HG02763 (cell line): ENCODE measurements around the gene ELMOD3.
"Not testable (repeated sequence)": the region's sequence is repeated elsewhere in the genome, so short reads cannot be mapped to it uniquely, and the experiment has no call there.

ENCODE experiments used
- ATAC-seq: cut with Tn5 transposase; IDR thresholded peaks from one replicate; pipeline ENCODE4 v1.9.1; 2021; ENCODE audit warnings: mild to moderate bottlenecking, moderate library complexity; ENCODE audit not compliant: unreplicated experiment

The ELMOD3 gene

GRCh38 chr2:85371045-85371444, 16.5 kb downstream of the ELMOD3 start:
- ATAC-seq, result no peak

GRCh38 chr2:85376291-85377065, 21.9 kb downstream of the ELMOD3 start:
- no peak for ATAC-seq

- no peak for ATAC-seq
These were observed 22.5 kb downstream of the ELMOD3 start for GRCh38 chr2:85377083-85377482.

DNA sequence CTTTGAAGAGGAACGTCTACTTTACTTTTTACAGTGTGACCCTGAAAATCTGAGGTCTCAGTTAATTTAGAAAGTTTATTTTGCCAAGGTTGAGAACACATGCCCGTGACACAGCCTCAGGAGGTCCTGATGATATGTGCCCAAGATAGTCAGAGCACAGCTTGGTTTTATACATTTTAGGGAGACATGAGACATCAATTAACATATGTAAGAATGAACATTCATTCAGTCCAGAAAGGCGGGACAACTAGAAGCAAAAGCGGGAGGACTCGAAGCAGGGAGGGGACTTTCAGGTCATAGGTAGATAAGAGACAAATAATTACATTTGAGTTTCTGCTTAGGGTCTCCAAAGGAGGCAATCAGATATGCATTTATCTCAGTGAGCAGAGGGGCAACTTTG, 23.7 kb downstream of the ELMOD3 start:
- no peak for ATAC-seq

DNA sequence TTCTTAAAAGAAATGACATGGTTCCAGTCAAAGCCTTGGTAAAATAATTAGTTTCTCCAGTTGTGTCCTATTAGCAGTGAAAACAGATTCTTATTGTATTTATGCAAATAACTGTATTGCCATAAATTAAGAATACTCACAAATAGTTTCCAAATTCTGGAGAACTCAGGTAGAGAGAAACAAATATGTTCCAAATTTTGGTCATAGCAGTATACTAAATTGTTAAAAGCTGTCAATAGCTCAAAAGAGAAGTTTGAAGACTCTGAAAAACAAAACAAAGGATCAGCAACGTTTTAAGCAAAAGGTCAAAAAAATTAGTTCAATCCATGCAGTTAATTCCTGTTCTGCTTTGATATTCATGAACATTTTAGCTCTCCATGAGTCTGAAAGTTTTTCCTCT, 25.5 kb downstream of the ELMOD3 start:
- ATAC-seq, result no peak

DNA sequence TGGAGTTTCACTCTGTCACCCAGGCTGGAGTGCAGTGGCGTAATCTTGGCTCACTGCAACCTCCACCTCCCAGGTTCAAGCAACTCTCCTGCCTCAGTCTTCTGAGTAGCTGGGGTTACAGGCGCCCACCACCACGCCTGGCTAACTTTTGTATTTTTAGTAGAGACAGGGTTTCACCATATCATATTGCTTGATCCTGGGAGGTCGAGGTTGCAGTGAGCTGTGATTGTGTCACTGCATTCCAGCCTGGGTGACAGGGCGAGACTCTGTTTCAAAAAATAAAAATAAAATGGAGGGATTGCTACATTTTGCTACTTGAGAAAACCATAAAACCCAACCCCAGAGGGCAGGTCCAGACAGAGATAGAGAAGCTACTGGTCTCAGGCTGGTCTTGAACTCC, 28.6 kb downstream of the ELMOD3 start:
- ATAC-seq, result not testable (repeated sequence)

- ATAC-seq, result no peak
These were observed 29.3 kb downstream of the ELMOD3 start for GRCh38 chr2:85383850-85384249.

GRCh38 chr2:85385746-85386145, 31.2 kb downstream of the ELMOD3 start:
- ATAC-seq, result no peak

DNA sequence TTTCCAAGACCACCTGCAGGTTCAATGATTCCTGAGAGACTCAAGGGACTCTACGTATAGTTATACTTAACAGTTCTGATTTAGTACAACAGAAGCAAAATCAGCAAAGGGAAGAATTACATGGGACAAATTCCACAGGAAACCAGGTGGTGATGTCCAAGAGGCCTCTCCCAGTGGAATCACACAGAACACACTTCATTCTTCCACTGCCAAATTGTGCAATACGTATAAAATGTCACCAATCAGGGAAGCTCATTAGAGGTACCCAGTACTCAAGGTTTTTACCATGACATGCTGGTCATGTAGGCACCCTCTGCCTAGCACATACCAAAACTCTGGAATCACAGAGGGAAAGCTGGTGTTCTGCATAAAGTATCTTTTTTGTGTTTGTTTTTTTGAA, 33.2 kb downstream of the ELMOD3 start:
- no peak for ATAC-seq

DNA sequence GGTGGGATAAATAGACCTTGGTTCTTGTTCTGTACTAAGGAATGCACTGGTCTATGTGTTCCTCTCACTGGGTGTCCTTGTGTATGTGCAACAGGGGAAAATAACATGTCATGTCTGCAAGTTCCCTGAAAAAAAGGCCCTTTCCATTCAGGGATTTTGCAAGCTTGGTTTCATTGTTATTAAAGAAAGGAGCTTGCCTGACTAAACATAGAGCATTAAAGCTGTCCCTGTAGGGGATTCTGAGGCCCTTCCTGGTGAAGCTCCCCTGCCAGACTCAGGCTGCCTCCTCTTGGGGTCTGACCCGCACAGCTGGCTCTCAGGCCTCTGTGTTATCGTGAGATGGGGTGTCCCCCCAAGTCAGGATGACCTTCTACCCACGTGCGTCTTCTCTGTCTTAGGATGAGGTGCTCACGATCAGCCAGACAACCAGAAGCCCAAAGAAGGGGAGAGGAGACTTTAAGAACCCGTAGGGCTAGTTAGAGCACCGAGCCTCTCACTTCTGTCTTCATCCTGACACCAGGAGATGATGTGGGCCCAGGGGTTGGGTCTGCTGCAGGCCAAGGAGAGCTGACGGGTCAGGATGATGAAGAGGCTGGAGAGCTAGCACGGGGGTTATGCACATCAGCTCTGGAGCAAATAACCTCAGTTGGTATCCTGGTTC, 34.4 kb downstream of the ELMOD3 start:
- no peak for ATAC-seq

DNA sequence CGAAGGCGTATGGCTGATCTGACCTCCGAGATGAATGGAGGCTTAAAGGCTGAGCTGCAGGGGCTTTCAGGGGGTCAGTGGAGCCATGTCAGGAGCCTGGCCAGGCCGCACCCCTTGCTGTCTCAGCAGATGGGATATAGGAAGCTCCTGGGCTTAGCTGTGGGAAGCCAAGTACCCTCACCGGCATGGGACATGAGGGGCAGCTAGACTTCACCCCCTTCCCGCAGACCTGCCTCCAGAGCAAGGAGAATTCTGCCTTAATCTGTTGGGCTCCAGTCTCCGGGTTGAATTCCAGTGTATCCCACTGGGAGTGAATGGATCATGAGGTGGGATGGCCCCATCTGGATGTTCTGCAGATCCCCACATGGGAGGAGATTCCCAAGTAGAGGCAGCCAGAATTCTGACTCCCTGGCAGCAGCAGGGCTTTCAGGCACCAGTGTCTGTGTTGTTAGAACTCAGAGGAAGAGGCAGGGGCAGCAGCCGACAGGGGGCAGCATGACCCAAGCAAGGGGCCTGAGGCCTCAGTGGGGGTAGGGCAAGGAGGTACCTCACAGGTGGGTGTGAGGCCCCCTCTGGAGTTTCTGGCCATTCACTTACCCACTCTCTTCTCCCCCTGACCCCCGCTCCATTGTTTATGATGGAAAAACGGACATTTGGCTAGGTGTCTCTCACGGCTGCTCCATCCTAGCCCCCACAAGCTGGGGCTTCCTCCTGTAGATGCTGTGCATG, 36.5 kb downstream of the ELMOD3 start:
- no peak for ATAC-seq

- ATAC-seq, result no peak
These were observed 39.3 kb downstream of the ELMOD3 start for GRCh38 chr2:85393836-85394235.

GRCh38 chr2:85394261-85394681, 39.7 kb downstream of the ELMOD3 start:
- no peak for ATAC-seq

DNA sequence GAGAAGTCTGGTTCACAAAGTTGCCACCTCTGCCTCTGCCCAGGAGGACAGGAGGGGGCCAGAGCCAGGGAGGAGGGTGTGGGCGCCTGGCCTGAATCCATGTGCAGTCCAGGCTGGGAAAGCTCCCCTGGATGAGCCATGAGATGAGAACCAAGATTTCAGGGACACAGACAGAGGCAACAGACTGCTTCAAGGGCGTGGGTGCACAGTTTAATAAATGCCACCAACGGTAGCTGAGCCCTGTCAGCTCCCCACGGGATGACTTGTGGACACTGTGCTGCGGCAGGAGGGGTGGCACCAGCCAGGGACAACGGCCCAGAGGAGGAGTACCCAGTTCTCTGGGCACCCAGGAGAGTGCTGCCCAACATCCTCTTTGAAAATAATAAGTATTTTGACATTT, 40.4 kb downstream of the ELMOD3 start:
- no peak for ATAC-seq

- ATAC-seq, result no peak
These were observed 41.4 kb downstream of the ELMOD3 start for GRCh38 chr2:85395912-85396475.

GRCh38 chr2:85396531-85397470, 42.2 kb downstream of the ELMOD3 start:
- ATAC-seq, result no peak

DNA sequence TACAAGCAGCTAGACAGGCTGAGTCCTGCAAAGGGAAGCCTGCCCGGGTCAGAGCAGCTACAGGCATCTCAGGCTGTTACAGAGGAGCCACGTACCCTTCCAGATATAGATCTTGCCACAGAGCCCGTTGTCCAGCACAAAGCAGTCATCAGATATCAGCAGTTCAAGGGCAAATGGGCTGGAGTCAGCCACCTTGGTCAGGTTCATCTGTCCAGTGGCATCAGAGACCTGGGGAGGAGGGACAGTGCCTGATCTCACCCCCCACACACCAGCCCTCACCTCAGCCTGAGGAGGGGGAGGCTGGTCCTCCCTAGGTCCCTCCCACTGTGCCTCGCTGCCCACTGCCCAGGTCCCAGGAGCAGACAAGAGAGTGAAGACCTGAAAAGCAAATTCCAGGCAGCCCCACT, 43.4 kb downstream of the ELMOD3 start:
- no peak for ATAC-seq

- no peak for ATAC-seq
These were observed 44.0 kb downstream of the ELMOD3 start for GRCh38 chr2:85398426-85399182.

- ATAC-seq, result no peak
These were observed 44.5 kb downstream of the ELMOD3 start for GRCh38 chr2:85399183-85399455.

DNA sequence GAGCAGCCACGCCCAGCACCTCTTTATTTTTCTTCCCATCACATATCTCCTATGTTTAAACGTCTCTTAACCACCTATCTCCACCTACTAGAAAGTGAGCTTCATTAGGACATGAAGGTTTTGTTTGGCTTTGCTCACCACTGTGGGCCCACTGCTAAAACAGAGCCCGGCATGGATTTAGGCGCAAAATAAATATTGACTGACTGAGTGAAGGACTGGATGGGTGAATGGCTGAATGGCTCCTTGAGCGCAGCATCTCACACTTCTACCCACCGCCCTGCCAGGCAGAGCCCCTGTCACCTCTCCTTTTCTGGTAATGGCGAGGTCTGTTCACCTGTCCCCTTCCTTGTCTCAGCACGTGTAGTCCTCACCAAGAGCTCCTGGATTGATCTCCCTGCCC, 45.5 kb downstream of the ELMOD3 start:
- no peak for ATAC-seq
